ENCODE results near the gene CACNA2D1. TPM values are rescaled to one million over a fixed set of nuclear protein-coding genes. Genes with fewer than 3 reads are reported as not detected.

CACNA2D1 gene
- total RNA-seq, 1 experiment from 2014 or later, result 0.77 TPM

DNA sequence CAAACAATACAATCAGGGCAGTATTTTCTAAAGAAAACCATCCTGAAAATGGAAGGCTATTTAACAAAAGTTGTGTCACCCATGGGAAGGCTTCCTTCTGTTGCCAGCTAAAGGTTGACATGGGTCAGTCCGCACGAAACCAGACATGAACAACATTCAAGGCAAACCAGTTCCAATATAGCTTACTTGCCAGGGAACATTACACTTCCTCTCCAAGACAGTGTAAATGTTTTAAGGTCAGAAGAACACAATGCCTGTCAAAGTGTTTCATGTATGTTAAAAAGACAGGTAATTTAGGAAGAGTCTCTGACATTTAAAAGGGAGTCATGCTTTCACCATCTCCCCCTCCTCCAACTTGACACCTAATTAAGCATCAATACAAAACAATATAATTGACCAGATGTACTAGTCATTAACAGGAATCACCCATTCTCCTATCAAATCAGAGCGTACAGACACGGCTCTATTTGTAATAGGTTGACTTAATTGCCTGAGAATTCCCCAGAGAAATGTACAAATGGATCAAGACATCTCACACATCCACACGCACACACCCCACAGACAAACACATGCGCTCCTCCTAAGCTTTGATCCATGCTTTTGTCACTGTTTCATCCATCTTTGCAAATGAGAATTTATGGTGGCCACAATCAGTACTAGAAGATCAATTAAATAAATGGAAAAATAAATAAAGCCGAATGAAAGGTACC, 69.5 kb downstream of the CACNA2D1 start:
- no peaks in the 10 kb centered on the region for H3K79me2 ChIP-seq (ENCODE audit: low read length)
- H3K9me2 ChIP-seq (replicated peaks; ENCODE audit: low read length), result no peaks in the 10 kb centered on the region
- no peak overlapping the region for H3K27ac ChIP-seq (ENCODE audit: low read length)
- H3K27me3 ChIP-seq (ENCODE audit: low read length), result peaks cover 30% of the 10 kb centered on the region; the same call in 1 of the 2 replicates
- no peaks in the 10 kb centered on the region for H3K9me3 ChIP-seq (ENCODE audit: low read length)
- no peak overlapping the region for H3K9ac ChIP-seq (ENCODE audit: low read length)
- CTCF ChIA-PET, result no interaction called here
- no peaks in the 10 kb centered on the region for H4K20me1 ChIP-seq (ENCODE audit: low read length)
- no peaks in the 10 kb centered on the region for H3F3A ChIP-seq (ENCODE audit: low read length, unreplicated experiment)
- BruUV-seq (replicated peaks), result no TSS peak
- no peak for ATAC-seq
- no peak overlapping the region for H3K4me3 ChIP-seq (ENCODE audit: low read length)
- H2AFZ ChIP-seq (ENCODE audit: low read length), result no peak overlapping the region
- H3K4me1 ChIP-seq (ENCODE audit: insufficient read depth, low read length), result no peaks in the 10 kb centered on the region
- intact Hi-C loops (cut with micrococcal nuclease), result no loop called here
- TF ChIP-seq, protein P1, sequence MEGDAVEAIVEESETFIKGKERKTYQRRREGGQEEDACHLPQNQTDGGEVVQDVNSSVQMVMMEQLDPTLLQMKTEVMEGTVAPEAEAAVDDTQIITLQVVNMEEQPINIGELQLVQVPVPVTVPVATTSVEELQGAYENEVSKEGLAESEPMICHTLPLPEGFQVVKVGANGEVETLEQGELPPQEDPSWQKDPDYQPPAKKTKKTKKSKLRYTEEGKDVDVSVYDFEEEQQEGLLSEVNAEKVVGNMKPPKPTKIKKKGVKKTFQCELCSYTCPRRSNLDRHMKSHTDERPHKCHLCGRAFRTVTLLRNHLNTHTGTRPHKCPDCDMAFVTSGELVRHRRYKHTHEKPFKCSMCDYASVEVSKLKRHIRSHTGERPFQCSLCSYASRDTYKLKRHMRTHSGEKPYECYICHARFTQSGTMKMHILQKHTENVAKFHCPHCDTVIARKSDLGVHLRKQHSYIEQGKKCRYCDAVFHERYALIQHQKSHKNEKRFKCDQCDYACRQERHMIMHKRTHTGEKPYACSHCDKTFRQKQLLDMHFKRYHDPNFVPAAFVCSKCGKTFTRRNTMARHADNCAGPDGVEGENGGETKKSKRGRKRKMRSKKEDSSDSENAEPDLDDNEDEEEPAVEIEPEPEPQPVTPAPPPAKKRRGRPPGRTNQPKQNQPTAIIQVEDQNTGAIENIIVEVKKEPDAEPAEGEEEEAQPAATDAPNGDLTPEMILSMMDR (conservative IDR thresholded peaks at IDR 0.05; ENCODE audit: low read depth, low read length), result no peak
- TF ChIP-seq EZH2phosphoT487 (IDR thresholded peaks at IDR 0.05; ENCODE audit: borderline replicate concordance, low read length) (no peak), EZH2 (IDR thresholded peaks at IDR 0.05; ENCODE audit: low read length, unreplicated experiment) (no peak)
- POLR2A ChIA-PET (ENCODE audit: unreplicated experiment), result no interaction called here
- no peak for DNase-seq
- H3K36me3 ChIP-seq (ENCODE audit: low read depth, low read length), result no peaks in the 10 kb centered on the region
- H3K4me2 ChIP-seq (ENCODE audit: low read length), result no peak overlapping the region

DNA sequence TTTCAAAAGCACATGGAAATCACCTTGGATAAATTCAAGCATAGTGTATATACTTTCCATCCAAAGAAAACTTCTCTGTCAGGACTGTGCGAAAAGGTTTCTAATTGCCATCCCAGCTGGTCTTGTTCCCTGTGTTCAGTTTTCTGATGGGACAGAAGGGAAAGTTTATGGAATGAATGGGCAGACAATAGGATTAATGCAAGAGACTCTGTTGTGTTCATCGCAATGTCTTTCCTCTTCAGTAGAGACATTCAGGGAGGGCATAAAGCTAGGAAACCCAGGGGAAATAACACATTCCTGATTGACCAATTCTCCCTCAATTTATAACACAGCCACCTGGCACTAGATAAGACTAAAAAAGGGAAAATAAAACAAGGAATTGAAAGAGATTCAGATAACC, 78.9 kb downstream of the CACNA2D1 start:
- Histone ChIP-seq H3K27ac (ENCODE audit: low read length) (no peak overlapping the region), H2AFZ (ENCODE audit: low read length) (no peak overlapping the region), H3K4me1 (ENCODE audit: insufficient read depth, low read length) (no peaks in the 10 kb centered on the region), H3K9me3 (ENCODE audit: low read length) (no peaks in the 10 kb centered on the region), H3K9ac (ENCODE audit: low read length) (no peak overlapping the region), H3F3A (ENCODE audit: low read length, unreplicated experiment) (no peaks in the 10 kb centered on the region), H3K4me2 (ENCODE audit: low read length) (no peak overlapping the region), H3K27me3 (ENCODE audit: low read length) (peaks cover 8% of the 10 kb centered on the region; the same call in 1 of the 2 replicates), H3K9me2 (replicated peaks; ENCODE audit: low read length) (no peaks in the 10 kb centered on the region), H4K20me1 (ENCODE audit: low read length) (no peaks in the 10 kb centered on the region), H3K4me3 (ENCODE audit: low read length) (no peak overlapping the region), H3K79me2 (ENCODE audit: low read length) (no peaks in the 10 kb centered on the region), H3K36me3 (ENCODE audit: low read depth, low read length) (no peaks in the 10 kb centered on the region)
- CTCF ChIA-PET, result no interaction called here
- ATAC-seq, result no peak
- POLR2A ChIA-PET (ENCODE audit: unreplicated experiment), result no interaction called here
- TF ChIP-seq, protein P1 (conservative IDR thresholded peaks at IDR 0.05; ENCODE audit: low read depth, low read length), result no peak
- TF ChIP-seq EZH2 (IDR thresholded peaks at IDR 0.05; ENCODE audit: low read length, unreplicated experiment) (no peak), EZH2phosphoT487 (IDR thresholded peaks at IDR 0.05; ENCODE audit: borderline replicate concordance, low read length) (no peak)
- no TSS peak for BruUV-seq (replicated peaks)
- intact Hi-C loops (cut with micrococcal nuclease), result loop anchor here (5.0 kb wide), 1 partner anchor 192 kb away; no protein-coding TSS in a partner anchor
- DNase-seq, result no peak

DNA sequence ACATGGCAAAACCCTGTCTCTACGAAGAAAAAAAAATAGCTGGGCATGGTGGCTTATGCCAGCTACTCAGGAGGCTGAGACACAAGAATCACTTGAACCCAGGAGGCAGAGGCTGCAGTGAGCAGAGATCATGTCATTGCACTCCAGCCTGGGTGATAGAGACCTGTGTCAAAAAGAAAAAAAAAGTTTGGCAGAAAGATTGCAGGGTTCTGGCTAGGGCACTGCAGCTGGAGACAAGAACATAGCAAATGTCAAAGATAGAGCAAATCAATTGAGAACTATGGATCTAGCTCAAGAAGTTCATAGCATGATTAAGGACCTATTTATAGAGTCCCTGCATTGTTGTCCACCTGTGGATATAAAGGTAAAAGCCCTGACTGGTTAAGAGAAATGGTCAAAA, 79.5 kb downstream of the CACNA2D1 start:
- Histone ChIP-seq H3F3A (ENCODE audit: low read length, unreplicated experiment) (no peaks in the 10 kb centered on the region), H3K9me3 (ENCODE audit: low read length) (no peaks in the 10 kb centered on the region), H3K36me3 (ENCODE audit: low read depth, low read length) (no peaks in the 10 kb centered on the region), H3K27ac (ENCODE audit: low read length) (no peak overlapping the region), H3K4me2 (ENCODE audit: low read length) (no peak overlapping the region), H3K4me3 (ENCODE audit: low read length) (no peak overlapping the region), H3K9ac (ENCODE audit: low read length) (no peak overlapping the region), H4K20me1 (ENCODE audit: low read length) (no peaks in the 10 kb centered on the region), H3K79me2 (ENCODE audit: low read length) (no peaks in the 10 kb centered on the region), H3K4me1 (ENCODE audit: insufficient read depth, low read length) (no peaks in the 10 kb centered on the region), H2AFZ (ENCODE audit: low read length) (no peak overlapping the region), H3K9me2 (replicated peaks; ENCODE audit: low read length) (no peaks in the 10 kb centered on the region), H3K27me3 (ENCODE audit: low read length) (peaks cover 8% of the 10 kb centered on the region; the same call in 1 of the 2 replicates)
- TF ChIP-seq, protein P1 (conservative IDR thresholded peaks at IDR 0.05; ENCODE audit: low read depth, low read length), result no peak
- TF ChIP-seq EZH2 (IDR thresholded peaks at IDR 0.05; ENCODE audit: low read length, unreplicated experiment) (no peak), EZH2phosphoT487 (IDR thresholded peaks at IDR 0.05; ENCODE audit: borderline replicate concordance, low read length) (no peak)
- intact Hi-C loops (cut with micrococcal nuclease), result loop anchor here (5.0 kb wide), 1 partner anchor 192 kb away; no protein-coding TSS in a partner anchor
- CTCF ChIA-PET, result no interaction called here
- no peak for ATAC-seq
- no TSS peak for BruUV-seq (replicated peaks)
- no peak for DNase-seq
- POLR2A ChIA-PET (ENCODE audit: unreplicated experiment), result no interaction called here

All from PC-3 (cell line).